Transverse colon (tissue), 1 donor: ENCODE measurements around the gene SMAD4.

Source experiments
- EP300 ChIP-seq: sonication (generic); formaldehyde crosslinking; IDR thresholded peaks from one replicate; pipeline ENCODE4 v1.6.1; 2017; ENCODE audit warnings: antibody characterized with exemption, low read depth
- POLR2A ChIP-seq: fragments of 450-650 bp; IDR thresholded peaks from one replicate; pipeline ENCODE4 v1.6.1; 2016; ENCODE audit warnings: antibody characterized with exemption, mild to moderate bottlenecking, moderate library complexity

GRCh38 chr18:51037230-51037629 is 7.2 kb downstream of the SMAD4 start:
- TF ChIP-seq EP300 (no peak), POLR2A (no peak)
